ENCODE measurements around the gene BRSK2. TPM values are rescaled to one million over a fixed set of nuclear protein-coding genes. Genes with fewer than 3 reads are reported as not detected.

Gene BRSK2
- total RNA-seq, 4 donors from 2014 or later, result 0.24 to 0.81 TPM; not detected in 2

GRCh38 chr11:1481483-1481825, 91.7 kb downstream of the BRSK2 start:
- in situ Hi-C loops (cut with MboI; ENCODE audit: low sequenced_read_pairs in 4 of 4) (no loop called here), intact Hi-C loops (cut with DNase I; ENCODE audit: low total_unique reads) (no loop called here)
- Histone ChIP-seq H3K4me3 (no peak overlapping the region), H3K27ac (peak overlapping the region in 2 of 4 donors; percentile 66 to 80), H3K36me3 (peaks cover 0 to 33% of the 10 kb centered on the region in 2 donors), H3K4me1 (peaks cover 47 to 60% of the 10 kb centered on the region in 2 donors), H3K27me3 (no peaks in the 10 kb centered on the region), H3K9me3 (no peaks in the 10 kb centered on the region)
- no peak for TF ChIP-seq POLR2A (IDR thresholded peaks at IDR 0.05)
- no peak for TF ChIP-seq CTCF (IDR thresholded peaks at IDR 0.05 in 4 of 5, conservative IDR thresholded peaks at IDR 0.05 in 1 of 5)
- DNase-seq, result no peak
- ATAC-seq, result no peak

GRCh38 chr11:1481861-1482441, 92.2 kb downstream of the BRSK2 start:
- Histone ChIP-seq H3K9me3 (no peaks in the 10 kb centered on the region), H3K27me3 (no peaks in the 10 kb centered on the region), H3K27ac (peak overlapping the region; percentile 55 to 80 (median 62)), H3K4me1 (peaks cover 49 to 65% of the 10 kb centered on the region in 2 donors), H3K4me3 (peak overlapping the region in 1 of 4 donors; percentile 8), H3K36me3 (peaks cover 0 to 32% of the 10 kb centered on the region in 2 donors)
- ATAC-seq, result no peak
- intact Hi-C loops (cut with DNase I; ENCODE audit: low total_unique reads) (no loop called here), in situ Hi-C loops (cut with MboI; ENCODE audit: low sequenced_read_pairs in 4 of 4) (no loop called here)
- DNase-seq, result peak in 1 of 2 donors; percentile 7
- TF ChIP-seq POLR2A (IDR thresholded peaks at IDR 0.05), result no peak
- no peak for TF ChIP-seq CTCF (IDR thresholded peaks at IDR 0.05 in 4 of 5, conservative IDR thresholded peaks at IDR 0.05 in 1 of 5)

GRCh38 chr11:1482581-1483444, 93.1 kb downstream of the BRSK2 start:
- DNase-seq (peak in 1 of 2 donors; percentile 55), ATAC-seq (peak in 1 of 2 donors; percentile 55)
- peak overlapping the region in 2 of 4 donors; percentile 8 to 19 for H3K4me3 ChIP-seq
- TF ChIP-seq POLR2A (IDR thresholded peaks at IDR 0.05) (no peak), CTCF (IDR thresholded peaks at IDR 0.05 in 4 of 5, conservative IDR thresholded peaks at IDR 0.05 in 1 of 5) (no peak)
- intact Hi-C loops (cut with DNase I; ENCODE audit: low total_unique reads) (no loop called here), in situ Hi-C loops (cut with MboI; ENCODE audit: low sequenced_read_pairs in 4 of 4) (no loop called here)
- H3K9me3 ChIP-seq, result no peaks in the 10 kb centered on the region
- no peaks in the 10 kb centered on the region for H3K27me3 ChIP-seq
- peaks cover 0 to 25% of the 10 kb centered on the region in 2 donors for H3K36me3 ChIP-seq
- H3K4me1 ChIP-seq, result peaks cover 58 to 74% of the 10 kb centered on the region in 2 donors
- H3K27ac ChIP-seq, result peak overlapping the region; percentile 55 to 80 (median 62)

GRCh38 chr11:1483445-1483961, 93.8 kb downstream of the BRSK2 start:
- DNase-seq (peak; percentile 36 to 77), ATAC-seq (peak; percentile 72 to 80)
- intact Hi-C loops (cut with DNase I; ENCODE audit: low total_unique reads) (no loop called here), in situ Hi-C loops (cut with MboI; ENCODE audit: low sequenced_read_pairs in 4 of 4) (no loop called here)
- peaks cover 63 to 81% of the 10 kb centered on the region in 2 donors for H3K4me1 ChIP-seq
- H3K4me3 ChIP-seq, result no peak overlapping the region
- H3K27ac ChIP-seq, result peak overlapping the region; percentile 55 to 80 (median 62)
- no peaks in the 10 kb centered on the region for H3K27me3 ChIP-seq
- TF ChIP-seq CTCF (IDR thresholded peaks at IDR 0.05 in 4 of 5, conservative IDR thresholded peaks at IDR 0.05 in 1 of 5) (no peak), POLR2A (IDR thresholded peaks at IDR 0.05) (no peak)
- H3K9me3 ChIP-seq, result no peaks in the 10 kb centered on the region
- H3K36me3 ChIP-seq, result peaks cover 0 to 19% of the 10 kb centered on the region in 2 donors
